ENCODE results near the gene FEZF1.

Gene FEZF1

DNA sequence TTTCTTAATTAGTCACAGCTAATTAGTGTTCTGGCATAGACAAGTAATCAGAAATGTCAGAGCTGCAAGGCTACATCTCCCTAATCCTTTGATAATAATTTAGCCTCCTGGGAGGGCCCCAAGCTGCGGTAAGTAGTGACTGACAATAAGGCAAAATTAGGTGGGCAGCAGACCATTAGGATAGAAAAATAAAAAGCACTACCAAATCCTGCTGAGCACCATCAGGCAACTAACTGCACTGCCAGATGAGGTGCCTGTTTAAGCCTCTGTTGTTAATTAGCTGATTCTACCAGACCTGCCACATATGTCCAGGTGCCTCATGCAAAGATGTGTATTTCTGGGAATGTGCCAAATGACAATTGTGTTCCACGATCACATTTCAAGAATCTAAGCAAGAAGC is 32.5 kb upstream of the FEZF1 start:
- TF ChIP-seq, protein P1, sequence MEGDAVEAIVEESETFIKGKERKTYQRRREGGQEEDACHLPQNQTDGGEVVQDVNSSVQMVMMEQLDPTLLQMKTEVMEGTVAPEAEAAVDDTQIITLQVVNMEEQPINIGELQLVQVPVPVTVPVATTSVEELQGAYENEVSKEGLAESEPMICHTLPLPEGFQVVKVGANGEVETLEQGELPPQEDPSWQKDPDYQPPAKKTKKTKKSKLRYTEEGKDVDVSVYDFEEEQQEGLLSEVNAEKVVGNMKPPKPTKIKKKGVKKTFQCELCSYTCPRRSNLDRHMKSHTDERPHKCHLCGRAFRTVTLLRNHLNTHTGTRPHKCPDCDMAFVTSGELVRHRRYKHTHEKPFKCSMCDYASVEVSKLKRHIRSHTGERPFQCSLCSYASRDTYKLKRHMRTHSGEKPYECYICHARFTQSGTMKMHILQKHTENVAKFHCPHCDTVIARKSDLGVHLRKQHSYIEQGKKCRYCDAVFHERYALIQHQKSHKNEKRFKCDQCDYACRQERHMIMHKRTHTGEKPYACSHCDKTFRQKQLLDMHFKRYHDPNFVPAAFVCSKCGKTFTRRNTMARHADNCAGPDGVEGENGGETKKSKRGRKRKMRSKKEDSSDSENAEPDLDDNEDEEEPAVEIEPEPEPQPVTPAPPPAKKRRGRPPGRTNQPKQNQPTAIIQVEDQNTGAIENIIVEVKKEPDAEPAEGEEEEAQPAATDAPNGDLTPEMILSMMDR (IDR thresholded peaks at IDR 0.05), result no peak

DNA sequence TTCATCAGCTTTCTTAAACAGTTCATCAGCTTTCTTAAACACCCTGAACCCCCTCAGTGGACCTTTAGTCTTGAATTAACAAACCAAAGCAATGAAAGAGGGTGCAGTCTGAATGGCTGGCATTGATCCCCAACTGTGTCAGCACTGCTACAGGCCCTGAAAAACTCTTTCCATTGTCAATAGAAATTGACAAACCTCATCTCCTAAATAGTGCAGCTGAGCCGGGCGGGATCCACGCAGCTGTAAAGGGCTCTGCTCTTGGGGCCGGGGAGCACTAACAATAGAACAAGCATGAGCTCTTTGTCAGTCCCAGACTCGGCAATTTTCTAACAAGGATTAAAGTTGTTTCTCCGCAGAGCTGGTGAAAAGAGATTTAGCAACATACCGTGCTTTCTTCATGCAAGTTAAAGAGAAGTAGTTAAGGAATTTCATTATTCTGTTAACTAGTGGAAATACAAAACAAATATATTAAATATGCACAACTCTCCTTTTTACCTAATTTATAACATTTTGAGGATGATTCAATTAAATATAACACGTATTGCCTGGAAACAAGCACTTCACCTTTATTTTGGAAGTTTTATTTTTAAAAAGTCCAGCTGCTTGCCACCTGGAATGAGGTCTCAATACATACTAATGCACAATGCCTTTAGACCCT is 24.7 kb upstream of the FEZF1 start:
- TF ChIP-seq, protein P1 (IDR thresholded peaks at IDR 0.05), result no peak

DNA sequence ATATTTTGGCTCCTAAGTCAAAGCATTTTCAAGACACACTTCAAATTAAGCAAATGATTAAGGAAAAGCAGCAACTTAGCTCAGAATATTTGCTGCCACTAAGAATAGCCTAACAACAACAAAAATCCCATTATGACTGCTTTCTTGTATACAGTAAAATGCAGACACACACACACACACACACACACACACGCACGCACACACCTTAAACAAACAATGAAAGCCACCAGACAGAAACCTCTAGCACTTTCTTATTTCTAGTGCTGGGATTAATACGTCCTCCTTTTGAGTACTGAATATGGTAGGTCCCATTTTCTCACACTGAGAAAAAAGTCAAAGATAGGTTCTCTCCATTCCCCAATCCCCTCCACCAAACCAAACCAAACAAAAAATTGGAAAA is 23.4 kb upstream of the FEZF1 start:
- TF ChIP-seq, protein P1 (IDR thresholded peaks at IDR 0.05), result no peak

DNA sequence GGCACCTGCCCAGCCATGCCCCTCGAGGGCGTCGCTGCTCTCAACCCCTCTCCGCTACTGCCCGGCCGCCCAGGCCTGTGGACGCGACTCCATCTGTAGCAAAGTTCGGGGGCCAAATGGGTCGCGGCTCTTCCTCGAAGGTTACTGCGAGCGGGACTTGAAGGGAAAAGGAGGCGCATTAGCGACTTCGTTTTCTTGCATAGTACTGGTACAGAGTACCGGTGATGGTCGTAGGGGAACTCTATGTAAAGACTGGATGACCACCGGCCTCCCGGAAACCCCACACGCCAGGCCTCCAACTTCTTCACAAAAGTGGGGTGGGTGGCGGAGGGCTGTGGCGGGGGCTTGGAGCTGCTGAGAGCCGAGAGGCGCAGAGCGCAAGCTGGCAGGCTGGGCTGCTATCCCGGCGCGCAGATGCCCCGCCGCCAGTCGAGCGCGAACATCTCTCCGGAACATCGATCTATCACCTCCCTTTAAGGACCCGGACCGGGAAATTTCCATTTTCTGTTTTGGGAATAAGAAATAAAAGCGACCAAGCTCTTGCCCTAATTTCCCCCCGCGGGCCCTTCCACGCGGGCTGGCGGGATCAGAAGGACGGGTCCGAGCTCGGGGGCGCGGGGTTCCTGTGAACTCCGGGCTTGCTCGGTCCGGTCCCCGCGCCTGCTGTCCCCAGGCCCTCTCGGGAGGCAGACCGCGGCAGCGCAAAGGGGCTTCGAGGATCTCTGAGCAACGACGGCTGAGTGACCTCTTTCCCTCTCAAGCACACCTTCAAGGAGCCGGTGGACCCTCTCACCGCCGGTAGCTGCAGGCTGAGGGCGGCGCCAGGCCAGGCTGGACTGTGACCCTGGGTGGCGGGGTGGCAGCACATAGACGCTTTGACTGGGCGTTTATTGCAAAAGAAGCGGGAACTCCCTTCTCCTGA is 12.2 kb upstream of the FEZF1 start:
- TF ChIP-seq, protein P1 (IDR thresholded peaks at IDR 0.05), result no peak

DNA sequence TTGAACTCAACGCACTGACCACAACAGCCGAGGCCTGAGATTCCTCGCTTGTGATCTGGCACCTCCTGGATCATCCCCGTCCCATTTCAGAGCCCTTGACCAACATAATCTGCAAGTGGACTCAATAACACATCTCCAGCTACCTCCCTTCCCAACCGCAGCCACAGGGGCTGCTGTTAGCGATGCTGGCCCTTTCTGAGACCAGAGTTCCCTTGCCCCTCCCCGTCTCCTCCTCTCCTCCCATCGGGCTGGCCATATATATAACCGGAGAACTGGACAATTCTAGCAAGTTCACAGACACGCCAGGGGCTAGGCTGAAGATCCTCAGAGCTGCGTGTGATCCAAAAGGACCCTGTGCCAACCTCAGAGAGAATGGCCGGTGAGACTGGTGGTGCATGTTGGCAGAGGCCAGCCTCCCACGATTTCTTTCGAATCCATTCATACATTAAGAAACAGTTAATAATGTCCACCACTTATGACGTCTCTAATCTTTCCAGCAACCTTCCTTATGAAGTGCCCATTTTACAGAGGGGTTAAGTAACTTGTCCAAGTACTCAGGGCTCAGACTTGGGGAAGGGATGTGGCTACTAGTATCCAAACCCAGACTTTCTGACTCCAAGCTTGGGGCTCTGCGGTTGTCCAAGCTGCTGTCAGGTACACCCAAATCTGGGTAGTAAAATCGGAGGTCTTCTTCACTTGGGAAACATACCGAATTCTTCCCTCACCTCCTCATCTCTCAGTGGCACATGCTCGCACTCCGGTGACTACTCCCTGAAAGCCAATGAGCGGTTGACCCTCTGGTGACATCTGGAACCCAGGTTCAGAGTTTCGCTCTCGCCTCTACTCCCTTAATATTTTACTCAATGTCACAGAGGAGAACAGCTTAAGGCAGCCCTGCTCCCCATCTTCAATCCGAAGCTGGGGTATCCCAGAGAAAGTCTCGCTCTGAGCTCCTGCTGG is 11.2 kb upstream of the FEZF1 start:
- TF ChIP-seq, protein P1 (IDR thresholded peaks at IDR 0.05), result no peak

DNA sequence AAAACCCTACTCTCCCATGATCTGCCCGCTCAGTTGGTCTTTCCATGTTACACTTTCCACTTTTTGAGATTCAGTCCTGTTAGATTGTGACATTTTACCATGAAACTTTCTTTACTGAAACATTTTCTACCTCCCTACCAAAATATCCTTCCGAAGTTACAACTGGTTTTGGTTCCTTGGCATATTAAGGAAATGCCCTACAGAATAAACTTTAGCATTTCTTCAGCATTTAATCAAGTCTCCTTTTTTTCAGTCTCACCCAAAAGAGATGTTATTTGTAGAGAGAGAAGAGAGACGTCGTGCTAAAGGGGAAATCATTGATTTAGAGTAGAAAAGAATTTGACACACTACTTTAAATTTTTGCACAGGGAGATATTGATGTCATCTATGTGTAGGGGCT is 9.7 kb upstream of the FEZF1 start:
- TF ChIP-seq, protein P1 (IDR thresholded peaks at IDR 0.05), result no peak

DNA sequence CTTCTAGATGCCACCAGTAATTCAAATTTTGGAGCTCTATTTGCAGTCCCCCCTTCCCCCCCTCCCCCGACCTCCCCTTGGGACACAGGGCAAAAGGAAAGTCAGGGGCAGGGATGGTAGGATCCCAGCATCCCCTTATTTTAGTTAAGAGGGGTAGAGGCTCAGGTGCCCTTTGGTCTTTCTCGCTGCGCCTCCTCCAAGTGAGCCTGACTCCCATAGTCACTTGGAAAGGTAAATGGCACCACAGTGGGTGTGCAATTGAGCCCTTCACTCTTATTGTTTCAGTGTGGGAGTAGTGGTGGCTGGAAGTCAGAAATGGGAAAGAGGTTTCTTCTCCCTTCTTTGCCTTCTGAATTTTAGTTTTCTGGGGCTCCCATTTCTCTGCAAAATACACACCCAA is 8.2 kb upstream of the FEZF1 start:
- TF ChIP-seq, protein P1 (IDR thresholded peaks at IDR 0.05), result no peak

Data from LNCAP (cell line).